T-helper 22 cell (primary cell): Measurements from ENCODE around the gene NECTIN1.

Experiments
- DNase-seq: peaks from one replicate; pipeline ENCODE4 v3.0.0-alpha.2; 2020; ENCODE audit warnings: low read depth

NECTIN1 gene

GRCh38 chr11:119729951-119730613 lies 1.1 kb upstream of the NECTIN1 start:
- no peak for DNase-seq

DNA sequence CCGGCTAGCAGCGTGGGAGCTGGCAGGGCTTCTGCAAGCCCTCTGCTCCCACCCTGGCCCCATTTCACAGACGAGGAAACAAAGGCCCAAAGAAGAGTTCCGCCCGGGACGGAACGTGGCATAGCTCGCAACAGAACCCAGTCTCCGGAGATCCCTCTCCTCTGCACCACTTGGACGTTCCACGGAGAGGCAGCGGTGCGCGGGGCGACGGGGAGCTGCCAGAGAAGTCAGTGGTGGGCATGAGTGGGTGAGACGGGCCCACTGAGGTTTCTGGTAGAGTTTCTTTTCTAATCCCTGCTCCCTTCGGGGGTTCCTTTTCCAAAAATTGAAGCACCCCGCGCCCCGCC lies 554 bp upstream of the NECTIN1 start:
- no peak for DNase-seq

- DNase-seq: no peak
Observed at GRCh38 chr11:119728211-119728626, 781 bp downstream of the NECTIN1 start.

DNA sequence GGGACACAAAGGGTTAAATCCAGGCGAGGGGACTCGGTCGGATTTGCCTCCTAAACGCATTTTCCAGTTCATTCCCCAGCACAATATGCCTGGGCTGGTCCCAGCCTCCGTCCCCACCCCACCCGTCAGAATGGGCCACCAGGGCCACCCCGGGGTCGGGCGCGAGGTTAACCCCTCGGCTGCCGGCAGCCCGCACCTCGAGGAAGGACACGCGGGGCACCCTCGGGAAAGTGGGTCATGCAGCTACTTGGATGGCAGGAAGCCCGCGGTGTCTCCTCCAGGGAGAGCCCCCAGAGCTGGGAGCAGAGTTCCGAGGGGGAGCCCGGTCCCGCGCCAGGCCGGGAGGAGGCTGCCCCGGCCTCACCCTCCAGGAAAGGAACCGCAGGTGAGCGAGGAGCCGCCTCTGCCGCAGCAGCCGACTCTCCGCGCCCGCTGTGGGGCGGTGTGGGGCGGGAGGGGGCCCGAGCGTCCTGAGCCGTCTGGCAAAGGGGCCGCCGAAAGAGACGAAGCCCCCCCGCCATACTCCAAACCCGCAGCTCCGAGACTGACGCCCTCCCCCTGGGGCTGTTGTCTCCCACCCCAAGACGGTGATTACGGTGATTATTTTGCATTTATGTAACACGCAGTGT lies 1.4 kb downstream of the NECTIN1 start:
- DNase-seq: no peak

DNA sequence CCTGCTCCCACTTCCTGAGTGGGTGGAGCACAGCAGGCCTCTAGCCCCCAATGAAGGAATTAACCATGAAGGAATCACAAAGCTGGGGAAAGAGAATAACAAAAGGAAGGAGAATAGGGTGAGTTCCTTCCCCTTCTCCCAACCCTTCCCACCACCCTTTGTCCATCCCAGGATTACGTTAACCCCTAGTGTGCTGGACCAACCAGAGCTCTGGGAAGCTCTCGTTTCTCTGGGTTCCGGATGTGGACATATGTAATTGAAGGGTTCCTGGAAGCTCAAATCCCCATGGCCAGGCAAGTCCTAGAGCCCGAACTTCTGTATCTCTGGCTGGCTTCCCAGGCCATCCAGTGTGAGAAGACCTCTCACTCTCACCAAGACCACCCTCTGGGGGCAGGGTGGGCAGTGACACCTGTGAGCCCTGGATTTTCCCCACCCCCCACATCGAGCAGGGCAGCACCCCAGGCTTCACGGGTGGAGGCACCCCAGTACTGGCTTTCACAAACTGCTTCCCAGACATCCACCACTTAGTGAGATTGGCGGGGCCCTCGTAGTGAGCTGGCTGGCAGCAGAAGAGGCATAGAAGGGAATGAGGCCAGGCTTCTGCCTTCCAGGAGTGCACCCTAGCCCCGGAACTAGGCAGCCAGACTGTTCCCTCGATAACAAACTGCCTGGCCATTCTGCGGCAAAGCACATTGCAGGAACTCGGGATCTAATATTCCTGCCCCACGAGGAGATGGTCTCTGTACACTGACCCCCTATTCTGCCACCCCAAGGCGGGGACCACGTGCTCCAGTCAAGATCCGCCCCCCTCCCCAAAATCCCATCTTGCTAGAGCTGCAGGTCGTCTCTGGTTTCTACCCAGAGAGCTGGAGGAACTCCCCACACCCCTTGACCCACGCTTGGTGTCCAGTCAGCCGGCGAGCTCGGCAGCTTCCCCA lies 2.1 kb downstream of the NECTIN1 start:
- DNase-seq: no peak

DNA sequence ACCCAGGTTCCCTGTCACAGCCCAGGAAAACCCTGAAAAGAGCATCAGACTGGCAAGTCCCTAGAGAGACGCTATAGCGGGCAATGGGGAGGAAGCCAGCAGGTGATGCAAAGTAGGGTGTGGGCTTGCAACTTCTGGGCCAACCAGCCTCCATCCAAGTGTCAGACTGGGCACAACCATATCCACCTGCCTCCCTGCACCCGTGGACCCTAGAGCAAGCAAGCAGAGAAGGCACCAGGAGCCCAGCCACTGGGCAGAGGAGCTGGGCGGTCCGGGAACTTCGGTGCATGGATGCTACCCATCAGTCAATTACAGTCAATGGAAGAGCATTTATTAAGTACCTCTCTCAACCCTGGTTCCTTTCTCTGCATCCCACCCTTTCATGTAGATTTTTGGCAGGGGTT lies 2.8 kb downstream of the NECTIN1 start:
- DNase-seq: no peak

DNA sequence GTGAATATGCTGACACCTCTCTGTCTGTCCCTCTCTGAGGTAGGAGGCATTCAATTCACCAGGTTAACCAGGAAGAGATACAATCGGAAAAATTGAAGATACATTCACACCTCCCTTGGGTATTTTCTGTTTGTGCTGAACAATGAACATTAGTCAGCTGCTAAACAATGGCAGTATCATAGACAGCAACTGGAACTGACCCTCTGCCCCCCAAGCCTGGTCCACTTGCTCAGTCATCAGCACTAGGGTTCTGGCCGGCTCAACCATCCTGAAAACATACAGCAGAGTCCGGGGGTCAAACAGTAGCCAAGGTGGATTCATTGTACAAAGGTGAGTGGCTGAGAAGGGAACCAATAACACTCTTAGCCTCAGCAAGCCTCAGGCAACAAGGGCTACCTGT lies 4.0 kb downstream of the NECTIN1 start:
- no peak for DNase-seq

GRCh38 chr11:119723952-119724325 lies 5.1 kb downstream of the NECTIN1 start:
- DNase-seq: no peak

GRCh38 chr11:119723243-119723951 lies 5.6 kb downstream of the NECTIN1 start:
- DNase-seq: no peak

DNA sequence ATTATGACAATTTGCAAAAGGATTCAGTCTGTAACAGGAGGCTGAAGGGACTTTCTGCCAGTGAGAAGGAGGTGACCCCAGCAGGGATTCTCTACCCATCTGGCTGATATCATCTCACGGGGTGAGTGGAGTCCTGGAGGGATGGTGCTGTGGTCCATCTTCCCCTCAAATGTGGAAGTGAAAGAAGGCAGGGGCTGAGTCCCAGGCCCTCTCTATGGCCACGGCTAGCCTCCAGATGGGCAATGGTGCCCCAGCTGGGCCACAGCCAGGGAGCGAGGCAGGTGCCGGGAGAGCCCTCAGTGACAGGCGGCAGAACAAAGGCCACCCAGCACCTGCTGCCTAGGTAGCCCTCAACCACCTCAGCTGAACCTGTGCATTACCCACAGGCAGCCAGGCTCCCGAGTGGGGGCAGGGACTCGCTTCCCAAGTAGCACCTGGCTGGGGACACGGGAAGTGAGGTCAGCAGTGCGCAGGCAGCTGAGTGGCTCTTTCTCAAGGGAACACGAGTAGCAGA lies 6.7 kb downstream of the NECTIN1 start:
- no peak for DNase-seq

DNA sequence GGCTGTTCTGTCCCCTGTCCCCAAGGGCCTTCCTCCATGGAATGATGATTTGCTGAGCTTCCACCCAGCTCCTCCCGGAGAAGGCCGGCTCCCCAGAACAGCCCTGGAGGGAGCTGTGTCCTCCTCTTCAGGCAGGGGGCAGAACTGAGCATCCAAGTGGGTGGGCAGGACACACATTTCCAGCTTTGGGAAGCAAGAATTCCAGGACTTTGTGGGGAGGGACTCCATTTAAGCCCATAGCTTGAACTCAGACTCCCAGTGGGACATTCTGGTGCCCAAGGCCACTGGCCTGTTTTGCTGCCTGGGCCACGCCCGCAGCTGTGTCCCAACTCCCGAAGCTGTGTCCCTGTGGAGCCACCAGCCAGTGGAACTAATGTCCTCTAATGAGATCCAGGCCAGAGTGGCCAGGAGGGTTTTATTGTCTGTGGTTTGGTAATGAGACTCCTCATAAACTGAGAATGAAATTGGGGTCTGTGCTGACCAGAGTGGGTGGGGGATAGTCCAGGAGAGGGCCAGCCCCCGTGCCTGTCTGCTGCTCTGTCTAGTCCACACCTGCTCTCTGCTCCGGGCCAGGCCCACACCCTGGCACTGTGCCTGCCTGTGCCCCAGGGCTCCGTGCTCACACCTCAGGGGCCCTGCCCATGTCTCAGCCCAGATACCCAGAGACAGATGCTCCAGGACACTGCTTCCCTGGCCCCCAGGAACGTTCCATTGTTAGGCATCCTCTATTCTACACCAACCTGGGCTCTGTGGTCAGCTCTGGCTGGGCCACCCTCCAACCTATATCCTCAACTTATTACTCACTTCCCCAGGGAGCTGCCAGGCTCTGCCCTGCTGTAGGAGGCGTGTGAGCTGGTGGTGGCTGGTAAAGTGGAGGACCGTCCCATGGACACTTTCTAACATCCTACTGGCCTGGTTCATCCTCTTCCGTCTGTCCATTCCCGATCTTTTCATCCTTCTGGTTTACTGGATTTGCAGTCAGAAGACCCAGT lies 7.6 kb downstream of the NECTIN1 start:
- DNase-seq: no peak

- no peak for DNase-seq
Observed at GRCh38 chr11:119720311-119720913, 8.6 kb downstream of the NECTIN1 start.

DNA sequence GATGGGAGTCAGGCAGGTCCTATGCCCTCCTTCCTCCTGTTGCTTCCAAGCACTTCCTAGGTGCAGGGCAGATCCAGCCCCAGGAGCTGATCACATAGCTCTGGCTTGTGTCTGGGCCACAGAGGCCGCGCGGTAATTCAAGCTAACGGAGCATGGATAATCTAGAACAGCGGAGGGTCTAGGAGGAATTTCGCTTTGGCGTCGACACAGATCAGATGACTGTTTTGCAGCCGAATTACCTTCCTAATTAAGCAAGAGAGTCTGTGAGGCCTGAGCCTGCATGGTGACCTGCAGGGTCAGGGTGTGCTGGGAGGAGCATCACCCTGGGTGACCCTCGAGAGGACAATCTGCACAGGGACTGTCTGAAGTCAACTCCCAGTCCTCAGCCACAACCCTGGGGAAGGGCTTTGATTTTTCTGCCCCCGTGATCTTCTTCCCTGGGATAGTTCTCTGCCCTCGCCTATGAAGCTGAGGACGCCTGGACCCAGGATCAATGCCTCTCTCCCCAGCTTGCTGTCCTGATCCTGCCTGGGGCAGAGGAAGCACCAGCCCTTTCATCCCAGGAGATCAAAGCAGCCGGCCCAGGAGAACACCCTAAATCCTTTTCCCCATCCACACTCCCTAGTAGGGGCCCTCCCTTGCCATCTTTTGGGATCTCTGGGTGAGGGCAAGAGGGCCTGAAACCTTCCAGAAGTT lies 11.0 kb downstream of the NECTIN1 start:
- DNase-seq: no peak

DNA sequence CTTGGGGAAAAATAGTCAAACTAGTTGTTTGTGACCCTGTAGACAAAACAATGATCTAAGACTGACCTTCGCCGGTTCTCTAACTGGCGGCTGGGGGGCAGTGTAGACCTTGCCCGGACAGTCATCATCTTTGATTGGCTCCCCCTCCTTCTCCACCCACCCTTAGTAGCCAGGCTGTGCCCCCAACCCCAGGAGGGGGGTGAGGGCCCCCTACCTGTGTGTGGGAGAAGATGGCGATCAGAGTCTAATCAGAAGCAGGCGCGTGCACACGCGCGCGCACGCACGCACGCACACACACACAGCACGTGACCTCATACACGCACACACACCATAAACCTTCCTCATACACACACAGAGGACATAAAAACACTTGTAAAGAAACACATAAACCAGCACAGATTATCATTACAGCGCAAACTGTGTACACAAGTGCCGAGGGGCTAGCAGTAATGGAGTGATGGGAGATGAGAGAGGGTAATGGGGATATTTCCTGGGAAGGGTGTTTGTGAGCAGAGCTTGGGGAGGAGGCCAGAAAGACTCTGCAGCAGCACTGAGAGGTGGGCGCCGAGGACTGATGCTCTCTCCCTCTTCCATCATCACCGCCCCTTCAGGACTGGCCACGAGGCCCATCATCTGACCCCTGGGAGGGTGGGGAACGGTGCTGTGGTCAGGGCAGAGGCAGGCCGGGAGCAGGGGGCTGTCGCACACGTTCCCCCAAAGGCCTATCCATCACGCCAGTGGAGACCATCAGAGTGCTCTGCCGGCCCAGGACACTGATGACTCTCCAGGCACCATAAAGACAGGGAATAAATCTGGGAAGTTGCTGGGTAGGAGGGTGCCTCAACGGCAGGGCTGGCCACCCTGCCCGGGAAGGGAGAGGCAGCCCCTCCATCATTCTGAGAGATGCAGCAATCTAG lies 12.2 kb downstream of the NECTIN1 start:
- DNase-seq: no peak

DNA sequence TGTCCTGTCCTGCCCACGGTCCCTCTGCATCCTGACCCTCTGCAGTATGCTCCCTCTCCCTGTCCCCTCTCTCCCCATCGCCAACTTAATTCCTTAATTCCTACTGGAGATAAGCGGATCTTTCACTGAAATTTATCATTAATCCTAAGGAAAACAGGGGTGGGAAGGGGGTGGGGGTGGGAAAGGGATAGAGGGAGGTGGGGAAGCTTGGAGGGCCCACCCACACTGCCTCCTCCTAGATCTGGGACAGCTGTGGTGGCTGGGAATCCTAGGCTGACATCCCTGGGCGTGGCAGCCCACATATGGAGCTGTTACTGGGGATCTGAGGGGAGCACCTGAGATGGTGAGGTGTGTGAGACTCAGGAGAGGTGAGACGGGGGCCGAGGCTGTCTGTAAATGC lies 14.4 kb downstream of the NECTIN1 start:
- DNase-seq: no peak

DNA sequence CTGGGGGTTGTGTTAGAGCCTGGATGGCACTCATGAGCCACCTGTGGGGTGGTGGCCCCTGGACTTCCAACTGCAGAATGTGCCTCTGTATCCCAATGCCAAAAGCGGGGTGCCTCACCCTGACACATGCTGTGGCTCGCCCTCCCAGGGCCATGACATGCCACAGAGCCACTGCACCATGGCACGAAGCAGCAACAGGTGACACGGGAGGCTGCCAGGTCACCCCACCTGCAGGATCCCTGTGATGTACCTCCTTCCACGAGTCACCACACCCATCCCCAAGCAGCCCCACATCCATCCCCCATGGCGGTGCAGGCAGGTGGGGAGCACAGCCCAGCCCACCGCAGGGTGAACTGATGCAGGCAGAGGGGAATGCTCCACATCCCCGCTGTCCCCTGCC lies 14.8 kb downstream of the NECTIN1 start:
- DNase-seq: no peak

- no peak for DNase-seq
Observed at GRCh38 chr11:119713359-119714040, 15.5 kb downstream of the NECTIN1 start.
